DOHH2 (cell line): Measurements from ENCODE around the gene TRMT11.

Source experiments
- H3F3A ChIP-seq: fragments of 200-600 bp; sonication (generic), shearing (Covaris generic); 2 replicates; pipeline ENCODE4 v1.6.0; 2016; ENCODE audit warnings: antibody characterized with exemption, mild to moderate bottlenecking; ENCODE audit not compliant: control insufficient read depth, insufficient read depth
- H3K27ac ChIP-seq: fragments of 200-600 bp; sonication (generic); 2 replicates; pipeline ENCODE4 v1.5.1; 2014; ENCODE audit warnings: low read depth, mild to moderate bottlenecking, low read length, moderate library complexity
- H3K27me3 ChIP-seq: fragments of 200-600 bp; sonication (generic); 2 replicates; pipeline ENCODE4 v1.6.1; 2014; ENCODE audit warnings: mild to moderate bottlenecking, low read length, mixed read lengths; ENCODE audit not compliant: control insufficient read depth
- H3K36me3 ChIP-seq: fragments of 200-600 bp; sonication (generic); 2 replicates; pipeline ENCODE4 v1.6.1; 2014; ENCODE audit warnings: mild to moderate bottlenecking, low read length, moderate library complexity, mixed read lengths; ENCODE audit not compliant: control insufficient read depth
- H3K4me1 ChIP-seq: fragments of 200-600 bp; sonication (generic); 2 replicates; pipeline ENCODE4 v1.6.1; 2014; ENCODE audit warnings: mild to moderate bottlenecking, low read length, mixed read lengths; ENCODE audit not compliant: control insufficient read depth
- H3K4me2 ChIP-seq: fragments of 200-600 bp; sonication (generic); 2 replicates; pipeline ENCODE4 v1.6.0; 2014; ENCODE audit warnings: mild to moderate bottlenecking, low read length, moderate library complexity
- H3K4me3 ChIP-seq: fragments of 200-600 bp; sonication (generic); 2 replicates; pipeline ENCODE4 v1.5.1; 2014; ENCODE audit warnings: mild to moderate bottlenecking, low read length, mixed read lengths
- H3K79me2 ChIP-seq: fragments of 200-600 bp; sonication (generic); 2 replicates; pipeline ENCODE4 v1.6.1; 2014; ENCODE audit warnings: mild to moderate bottlenecking, low read length, mixed read lengths; ENCODE audit not compliant: control insufficient read depth
- H3K9me2 ChIP-seq: fragments of 200-600 bp; sonication (generic); replicated peaks from 2 replicates; pipeline ENCODE4 v1.6.1; 2014; ENCODE audit warnings: mild to moderate bottlenecking, low read length, mixed read lengths; ENCODE audit not compliant: control insufficient read depth
- H3K9me3 ChIP-seq: fragments of 200-600 bp; sonication (generic); 2 replicates; pipeline ENCODE4 v1.6.1; 2014; ENCODE audit warnings: antibody characterized with exemption, low read length, mixed read lengths; ENCODE audit not compliant: control insufficient read depth, insufficient read depth
- H4K20me1 ChIP-seq: fragments of 200-600 bp; sonication (generic); 2 replicates; pipeline ENCODE4 v1.6.0; 2014; ENCODE audit warnings: low read depth, mild to moderate bottlenecking, antibody characterized with exemption, low read length, moderate library complexity; ENCODE audit not compliant: control insufficient read depth, insufficient read depth
- EZH2phosphoT487 ChIP-seq: fragments of 200-600 bp; sonication (generic); IDR thresholded peaks from 2 replicates; pipeline ENCODE4 v1.6.1; 2017; ENCODE audit warnings: borderline replicate concordance, mild to moderate bottlenecking, antibody characterized with exemption, low read length, moderate library complexity, mixed read lengths
- TF ChIP-seq, protein P1 (sequence below): fragments of 200-600 bp; sonication (generic); IDR thresholded peaks from one replicate; pipeline ENCODE4 v1.5.1; 2014; ENCODE audit warnings: antibody characterized with exemption, mild to moderate bottlenecking, low read depth, low read length; ENCODE audit not compliant: poor library complexity, severe bottlenecking

Gene TRMT11

DNA sequence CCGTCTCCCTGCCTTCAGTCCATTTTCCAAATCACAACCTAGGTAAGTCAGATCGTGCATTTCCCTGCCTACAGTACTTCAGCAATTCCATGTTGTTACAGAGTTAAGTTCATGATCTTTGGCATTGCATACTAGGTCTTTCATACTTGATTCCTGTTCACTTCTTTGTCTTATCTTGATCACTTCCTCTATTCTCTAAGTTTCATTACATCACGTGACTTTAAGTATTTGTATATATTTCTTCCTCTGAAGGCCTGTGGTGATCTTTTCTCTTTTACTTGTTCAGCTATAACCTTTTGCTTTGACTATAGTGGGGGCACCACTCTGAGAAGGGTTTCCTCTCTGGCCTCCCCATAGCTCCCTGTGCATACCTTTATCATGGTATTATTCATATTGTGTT is 100.2 kb downstream of the TRMT11 start:
- no peak overlapping the region for H3K4me2 ChIP-seq

More for the DNA sequence above, 100.2 kb downstream of the TRMT11 start:
- TF ChIP-seq, protein P1, sequence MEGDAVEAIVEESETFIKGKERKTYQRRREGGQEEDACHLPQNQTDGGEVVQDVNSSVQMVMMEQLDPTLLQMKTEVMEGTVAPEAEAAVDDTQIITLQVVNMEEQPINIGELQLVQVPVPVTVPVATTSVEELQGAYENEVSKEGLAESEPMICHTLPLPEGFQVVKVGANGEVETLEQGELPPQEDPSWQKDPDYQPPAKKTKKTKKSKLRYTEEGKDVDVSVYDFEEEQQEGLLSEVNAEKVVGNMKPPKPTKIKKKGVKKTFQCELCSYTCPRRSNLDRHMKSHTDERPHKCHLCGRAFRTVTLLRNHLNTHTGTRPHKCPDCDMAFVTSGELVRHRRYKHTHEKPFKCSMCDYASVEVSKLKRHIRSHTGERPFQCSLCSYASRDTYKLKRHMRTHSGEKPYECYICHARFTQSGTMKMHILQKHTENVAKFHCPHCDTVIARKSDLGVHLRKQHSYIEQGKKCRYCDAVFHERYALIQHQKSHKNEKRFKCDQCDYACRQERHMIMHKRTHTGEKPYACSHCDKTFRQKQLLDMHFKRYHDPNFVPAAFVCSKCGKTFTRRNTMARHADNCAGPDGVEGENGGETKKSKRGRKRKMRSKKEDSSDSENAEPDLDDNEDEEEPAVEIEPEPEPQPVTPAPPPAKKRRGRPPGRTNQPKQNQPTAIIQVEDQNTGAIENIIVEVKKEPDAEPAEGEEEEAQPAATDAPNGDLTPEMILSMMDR = no peak
- no peak for TF ChIP-seq EZH2phosphoT487
- Histone ChIP-seq H3K4me1 (peaks cover 8% of the 10 kb centered on the region), H4K20me1 (no peaks in the 10 kb centered on the region), H3K9me3 (no peaks in the 10 kb centered on the region), H3K36me3 (no peaks in the 10 kb centered on the region), H3K4me3 (no peak overlapping the region), H3F3A (no peaks in the 10 kb centered on the region), H3K9me2 (no peaks in the 10 kb centered on the region), H3K27me3 (no peaks in the 10 kb centered on the region), H3K27ac (no peak overlapping the region), H3K79me2 (no peaks in the 10 kb centered on the region)
